ENCODE measurements around the gene ADARB2. TPM values are rescaled to one million over a fixed set of nuclear protein-coding genes. Genes with fewer than 3 reads are reported as not detected.

The ADARB2 gene
- total RNA-seq, 2 donors from 2014 or later, result 0.27 TPM; not detected in 1

DNA sequence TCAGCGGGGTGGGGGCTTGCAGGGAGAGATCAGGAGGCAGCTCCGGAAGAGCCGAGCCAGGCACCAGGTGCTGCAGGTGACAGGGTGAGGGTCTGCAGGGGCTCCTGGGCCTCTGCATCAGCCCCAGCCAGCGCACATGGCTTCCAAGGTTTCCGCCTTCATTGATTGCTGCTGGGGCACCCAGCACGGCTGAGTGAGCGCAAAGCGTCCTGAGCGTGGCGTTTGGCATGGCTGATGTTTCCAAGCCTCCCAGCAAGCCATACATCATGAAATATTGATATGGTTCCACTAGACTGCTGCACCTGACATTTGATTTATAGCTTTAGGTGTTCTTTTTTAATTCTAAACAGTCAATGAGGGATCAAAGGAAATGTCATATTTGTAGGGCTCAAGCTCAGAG is 422.1 kb downstream of the ADARB2 start:
- no peak for ATAC-seq
- intact Hi-C loops (cut with DNase I), result no loop called here
- DNase-seq, result no peak

DNA sequence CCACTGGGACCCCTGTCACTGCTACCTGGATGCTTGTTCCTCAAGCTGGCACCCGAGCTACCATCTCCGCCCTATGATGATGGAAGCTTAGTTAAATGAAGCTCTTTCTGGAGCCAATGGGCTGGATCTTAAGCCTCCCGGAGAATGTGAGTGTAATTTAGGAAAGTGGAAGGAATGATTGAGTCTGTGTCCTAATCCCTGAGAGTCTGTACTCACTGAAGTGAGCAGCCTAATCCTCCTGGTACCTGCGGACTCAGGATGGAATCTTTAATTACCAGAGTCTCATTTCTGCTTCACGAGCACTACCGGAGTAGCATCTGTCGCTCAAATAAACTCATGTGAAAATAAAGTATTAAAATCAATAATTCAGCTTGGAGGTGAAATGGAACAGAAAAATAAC is 425.6 kb downstream of the ADARB2 start:
- no peak for DNase-seq
- no peak for ATAC-seq
- intact Hi-C loops (cut with DNase I), result no loop called here

DNA sequence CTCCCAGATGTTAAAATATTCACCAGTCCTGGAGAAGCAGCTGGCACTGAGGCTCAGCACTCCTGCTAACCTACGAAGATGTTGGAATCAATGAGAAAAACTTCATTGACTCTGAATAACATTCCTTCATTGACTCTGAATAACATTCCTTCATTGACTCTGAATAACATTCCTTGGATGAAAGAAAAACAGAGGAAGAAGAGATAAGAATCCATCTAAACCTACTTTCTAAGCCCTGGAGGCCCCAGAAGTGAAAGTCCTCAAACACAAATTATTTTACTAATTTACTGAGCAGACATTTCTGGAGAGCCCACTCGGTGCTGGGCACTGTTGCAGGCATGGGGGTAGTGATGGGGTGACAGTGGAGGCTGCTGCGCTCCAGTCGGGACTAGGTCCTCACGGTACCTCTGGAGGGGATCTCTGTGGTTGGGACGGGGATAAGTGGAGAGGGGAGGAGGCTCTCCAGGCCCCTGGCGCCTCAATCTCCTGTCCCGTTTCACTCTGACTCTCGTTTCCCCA is 427.0 kb downstream of the ADARB2 start:
- DNase-seq, result no peak
- ATAC-seq, result no peak
- intact Hi-C loops (cut with DNase I), result no loop called here

DNA sequence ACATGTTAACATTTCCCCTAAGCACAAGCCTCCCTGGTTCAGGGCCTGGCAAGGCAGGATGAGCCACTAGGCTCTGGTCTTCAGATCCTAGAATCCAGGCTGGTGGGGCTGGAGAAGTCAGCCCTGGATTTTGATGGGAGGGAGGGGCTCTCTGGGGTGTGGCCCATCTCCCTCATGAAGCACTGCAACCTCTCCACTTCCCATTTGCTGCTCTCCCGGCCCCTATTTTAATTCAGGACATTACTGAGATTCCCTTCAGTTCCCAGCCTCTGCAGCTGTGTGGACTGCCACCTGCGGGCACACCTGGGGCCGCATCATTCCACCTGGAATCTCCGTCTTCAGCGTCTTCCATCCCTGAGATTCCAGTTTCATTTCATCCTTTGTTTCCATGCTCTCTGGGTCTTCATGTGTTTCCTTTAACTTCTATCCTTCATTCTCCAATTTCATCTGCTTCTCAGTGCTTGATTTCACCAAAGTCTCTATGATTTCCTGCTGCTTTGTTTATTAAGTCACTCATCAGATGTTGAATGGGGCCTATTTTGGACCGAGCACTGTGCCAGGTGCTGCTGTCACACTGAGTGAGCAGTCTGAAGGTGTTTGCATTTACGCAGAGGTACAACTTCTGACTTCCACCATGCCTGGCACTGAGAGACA is 427.6 kb downstream of the ADARB2 start:
- ATAC-seq (no peak), DNase-seq (no peak)
- intact Hi-C loops (cut with DNase I), result no loop called here

DNA sequence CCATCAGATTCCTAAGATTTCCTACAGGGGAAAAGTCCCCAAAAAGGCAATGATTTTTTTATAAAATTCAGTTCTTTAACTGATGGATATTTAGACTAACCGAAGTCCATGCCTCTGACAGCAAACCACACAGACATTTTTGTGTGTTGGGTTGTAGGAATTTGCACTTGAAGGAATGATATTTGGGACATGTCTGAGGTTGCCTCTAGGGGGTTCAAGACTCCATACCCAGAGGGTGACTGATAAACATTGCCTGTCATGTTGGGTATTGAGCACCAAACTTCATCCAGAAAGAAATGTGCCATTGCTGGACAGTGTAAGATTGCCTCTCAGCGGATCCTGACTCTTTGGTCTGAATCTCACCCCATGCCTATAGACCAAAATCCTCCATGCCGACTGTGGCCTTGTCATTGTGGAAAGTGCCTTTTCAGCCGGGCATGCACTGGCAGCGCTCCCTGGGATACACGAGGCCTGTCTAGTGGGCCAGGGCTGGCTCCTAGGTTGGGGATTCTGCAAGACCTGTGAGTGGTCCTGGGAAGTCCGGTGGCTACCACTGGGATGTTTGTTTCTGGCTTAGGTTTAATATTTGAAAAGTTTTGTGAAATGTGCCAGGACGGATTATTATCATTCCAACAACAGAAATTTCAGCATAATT is 428.2 kb downstream of the ADARB2 start:
- no peak for ATAC-seq
- no peak for DNase-seq
- intact Hi-C loops (cut with DNase I), result no loop called here

DNA sequence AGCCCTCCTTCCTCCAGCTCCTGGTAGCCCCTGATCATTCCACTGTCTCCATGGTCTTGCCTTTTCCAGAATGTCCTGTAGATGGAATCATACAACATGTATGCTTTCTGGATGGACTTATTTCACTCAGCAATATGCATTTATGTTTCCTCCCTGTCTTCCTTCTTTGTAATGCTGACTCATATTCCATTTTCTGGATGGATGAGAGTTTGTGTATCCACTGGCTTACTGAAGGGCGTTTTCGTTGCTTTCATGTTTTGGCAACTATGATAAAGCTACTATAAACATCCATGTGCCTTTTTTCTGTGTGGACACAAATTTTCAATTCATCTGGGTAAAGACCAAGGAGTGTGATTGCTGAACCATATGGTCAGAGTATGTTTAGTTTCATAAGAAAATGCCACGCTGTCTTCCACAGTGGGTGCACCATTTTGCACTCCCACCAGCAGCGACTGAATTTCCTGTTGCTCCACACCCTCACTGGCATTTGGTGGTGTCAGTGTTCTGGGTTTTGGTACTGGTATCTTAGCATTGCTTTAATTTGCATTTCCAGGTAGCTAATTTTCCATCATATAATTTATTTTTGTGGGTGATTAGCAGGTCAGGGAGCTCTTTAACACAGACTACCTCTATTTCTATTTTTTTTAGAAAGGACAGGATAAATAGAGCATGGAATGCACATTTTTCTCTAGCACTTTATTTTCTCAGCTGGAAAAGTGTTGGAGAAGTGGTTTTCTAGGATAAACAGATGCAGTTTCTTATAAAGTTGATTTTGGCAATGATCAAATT is 429.0 kb downstream of the ADARB2 start:
- intact Hi-C loops (cut with DNase I), result no loop called here
- DNase-seq (no peak), ATAC-seq (no peak)

DNA sequence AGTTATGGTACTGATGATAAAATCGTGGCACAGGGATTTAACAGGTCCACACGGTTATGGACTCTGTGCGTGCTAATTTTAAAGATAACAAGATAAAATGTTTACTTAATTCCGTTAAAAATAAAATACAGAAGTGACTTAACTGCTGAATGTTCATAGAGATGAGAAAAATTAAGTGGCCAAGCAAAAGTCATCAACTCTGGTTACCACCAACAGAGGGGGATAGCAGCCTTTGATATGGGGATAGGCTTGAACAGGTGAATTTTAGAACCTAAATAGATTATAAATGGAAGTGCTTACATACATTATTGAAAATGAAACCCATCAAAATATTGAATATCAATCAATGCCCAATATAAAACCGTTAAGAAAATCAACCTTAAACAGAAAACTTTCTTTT is 436.2 kb downstream of the ADARB2 start:
- DNase-seq (no peak), ATAC-seq (no peak)
- intact Hi-C loops (cut with DNase I), result no loop called here

DNA sequence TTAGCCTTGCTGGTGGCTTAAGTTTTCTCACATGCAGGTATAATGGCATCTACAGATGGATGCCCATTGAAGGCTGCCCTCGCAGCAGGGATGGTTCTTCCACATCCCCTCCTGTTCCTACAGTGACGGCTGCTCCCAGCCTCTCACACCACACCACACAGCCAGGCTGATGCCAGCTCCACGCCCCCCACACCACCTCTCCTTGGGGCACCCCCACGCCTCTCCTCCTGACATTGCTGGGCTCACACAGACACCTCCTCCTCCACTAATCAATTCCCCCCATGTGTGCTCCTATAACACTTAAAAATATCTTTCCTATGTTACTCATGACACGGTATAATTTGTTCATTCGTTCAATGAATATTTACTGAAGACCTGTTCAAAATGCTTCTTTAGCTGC is 437.1 kb downstream of the ADARB2 start:
- no peak for ATAC-seq
- no peak for DNase-seq
- intact Hi-C loops (cut with DNase I), result no loop called here

DNA sequence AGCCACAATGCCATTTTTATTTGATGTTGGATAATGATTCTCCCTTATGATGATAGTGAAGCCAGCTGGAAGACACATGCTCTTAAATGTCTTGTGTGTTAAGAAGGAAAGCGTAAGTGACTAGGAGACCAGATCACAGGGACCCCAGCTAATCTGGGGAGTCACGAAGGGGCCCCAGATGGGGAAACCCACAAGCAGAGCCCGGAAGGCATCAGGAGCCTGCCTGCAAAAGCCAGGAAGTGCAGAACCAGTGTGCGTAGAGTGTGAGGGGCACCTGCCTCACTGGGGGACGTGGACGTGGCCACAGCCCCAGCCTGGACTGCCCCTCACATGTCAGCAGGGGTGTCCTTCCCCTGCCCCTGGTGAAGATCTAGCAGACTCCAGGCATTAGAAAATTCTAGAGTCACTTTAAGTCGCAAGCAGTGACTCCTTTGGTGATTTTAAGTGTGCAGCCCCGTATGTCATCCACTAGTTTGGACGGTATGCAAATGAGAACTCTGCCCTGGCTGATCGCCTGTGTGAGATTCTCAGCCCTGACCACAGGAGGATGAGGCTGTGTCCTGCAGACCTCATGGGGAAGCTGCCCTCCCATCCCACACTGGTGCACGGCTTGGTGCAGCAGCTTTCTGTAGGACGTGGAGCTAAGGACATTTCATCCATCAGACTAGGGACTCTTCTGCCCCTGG is 438.1 kb downstream of the ADARB2 start:
- ATAC-seq, result no peak
- intact Hi-C loops (cut with DNase I), result no loop called here
- DNase-seq, result no peak

DNA sequence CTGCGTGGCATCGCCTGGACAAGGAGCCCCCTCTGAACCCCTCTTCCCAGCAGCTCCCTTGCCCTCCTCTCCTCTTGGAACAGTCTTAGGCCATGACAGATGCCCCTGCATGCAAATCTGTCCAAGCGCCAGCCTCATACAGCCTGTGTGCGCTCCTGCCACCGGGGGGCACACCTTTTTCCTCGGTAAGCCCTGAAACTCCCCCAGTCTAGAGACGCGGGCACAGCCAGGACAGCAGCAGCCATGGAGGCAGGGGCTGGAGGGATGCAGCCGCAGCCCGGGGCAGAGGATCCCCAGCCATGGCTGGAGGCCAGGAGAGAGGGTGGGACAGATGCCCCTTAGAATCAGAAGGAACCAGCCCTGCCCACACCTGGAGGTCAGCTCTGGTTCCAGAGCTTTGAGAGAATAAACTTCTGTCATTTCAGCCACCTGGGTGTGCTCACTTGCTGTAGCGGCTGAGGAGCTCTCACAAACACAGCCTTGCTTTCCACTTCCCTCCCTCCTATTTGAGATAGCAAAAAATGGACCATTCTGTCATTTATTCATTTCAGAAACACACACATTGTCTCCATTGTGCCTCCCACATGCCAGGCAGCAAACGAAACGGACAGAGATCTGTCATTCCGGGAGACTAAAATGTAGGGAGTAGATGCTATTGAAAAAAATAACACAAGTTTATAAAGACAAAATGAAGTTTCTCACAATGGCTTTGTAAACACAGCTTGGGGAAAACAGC is 439.6 kb downstream of the ADARB2 start:
- intact Hi-C loops (cut with DNase I), result no loop called here
- no peak for DNase-seq
- ATAC-seq, result no peak

DNA sequence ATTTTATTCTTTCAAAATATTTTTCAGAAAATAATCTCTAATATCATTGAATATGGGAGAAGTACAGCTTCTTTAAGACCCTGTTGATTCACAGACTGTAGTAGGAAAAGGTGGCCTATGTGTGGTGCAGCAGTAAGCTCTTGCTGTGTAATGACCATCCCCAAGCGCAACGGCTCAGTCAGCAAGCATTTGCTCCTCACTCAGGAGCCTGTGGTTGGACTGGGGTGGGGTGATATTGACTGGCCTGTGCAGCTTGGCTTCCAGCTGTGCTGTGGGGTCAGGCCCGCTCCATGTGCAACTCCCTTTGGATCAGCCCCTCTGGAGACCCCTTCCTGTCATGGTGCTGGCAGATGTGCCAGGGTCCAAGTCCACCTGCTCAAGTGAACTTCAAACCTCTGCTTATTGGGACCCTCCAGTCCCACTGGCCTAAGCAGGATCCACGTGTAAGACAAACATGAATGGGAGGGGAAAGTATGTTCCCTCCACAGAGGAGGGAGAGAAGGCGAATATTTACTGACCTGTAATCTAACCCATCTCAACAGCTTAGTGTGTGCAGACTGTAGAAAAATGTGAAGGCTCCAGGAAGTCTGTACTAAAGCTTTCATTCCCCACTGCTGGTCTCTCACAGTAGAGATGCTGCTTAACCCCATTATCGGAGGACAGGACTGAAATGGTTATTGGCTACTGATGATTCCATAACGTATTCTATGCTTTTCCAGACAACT is 441.4 kb downstream of the ADARB2 start:
- DNase-seq (no peak), ATAC-seq (no peak)
- intact Hi-C loops (cut with DNase I), result no loop called here

DNA sequence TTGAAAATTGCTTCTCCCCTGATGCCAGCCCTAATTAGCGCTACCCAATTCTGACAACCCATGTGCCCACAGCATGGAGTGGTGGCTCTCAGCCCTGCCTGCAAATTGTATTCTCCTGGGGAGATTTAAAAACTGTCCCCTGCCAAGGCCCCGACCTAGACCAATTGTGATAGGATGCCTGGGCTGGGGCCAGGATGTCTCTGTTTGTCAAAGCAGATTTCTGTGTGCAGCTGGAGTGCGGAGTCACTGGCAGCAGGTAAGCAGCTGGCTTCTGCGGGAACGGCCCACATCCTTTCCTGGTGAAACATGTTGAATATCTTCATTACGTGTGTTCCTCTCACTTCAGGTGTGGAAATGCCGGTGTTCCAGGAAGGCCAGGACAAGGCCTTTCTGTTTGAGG is 442.6 kb downstream of the ADARB2 start:
- no peak for ATAC-seq
- intact Hi-C loops (cut with DNase I), result no loop called here
- no peak for DNase-seq

DNA sequence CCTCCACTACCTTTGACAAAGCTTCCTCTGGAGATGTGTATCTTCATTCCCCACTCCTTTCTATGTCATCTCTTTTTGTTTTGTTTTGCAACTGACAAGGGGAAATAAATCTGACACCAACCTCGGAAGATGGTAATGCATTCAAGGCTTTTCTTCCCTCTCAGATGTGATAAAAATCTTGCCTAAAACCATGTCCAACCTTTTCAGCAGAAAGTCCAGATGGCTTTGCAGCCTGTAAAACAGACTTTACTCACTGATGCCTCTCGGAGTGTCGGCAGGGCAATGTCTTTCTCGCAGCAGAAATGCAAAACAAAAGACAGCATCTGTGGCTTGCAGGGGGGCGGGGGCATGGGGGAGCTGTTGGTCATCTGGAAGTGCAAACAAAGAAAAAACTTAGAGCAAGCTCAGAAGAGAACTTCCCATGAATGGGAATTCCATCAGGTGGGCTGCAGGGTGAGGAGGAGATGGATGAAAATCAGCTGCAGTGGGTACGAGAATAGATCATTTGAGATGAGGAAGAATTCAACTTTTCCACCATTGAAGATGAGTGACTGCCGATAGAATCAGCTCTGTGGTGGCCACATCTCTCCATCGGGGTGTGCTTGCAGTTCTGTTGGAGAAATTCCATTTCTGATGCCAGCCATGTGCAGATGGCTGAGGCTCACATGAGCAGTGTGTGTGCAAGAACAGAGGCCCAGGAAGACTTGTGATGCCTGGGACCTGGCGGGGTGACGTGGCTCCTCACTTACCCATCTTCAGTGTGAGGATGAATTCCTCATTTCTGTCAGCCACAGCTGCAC is 443.5 kb downstream of the ADARB2 start:
- intact Hi-C loops (cut with DNase I), result no loop called here
- no peak for ATAC-seq
- no peak for DNase-seq

DNA sequence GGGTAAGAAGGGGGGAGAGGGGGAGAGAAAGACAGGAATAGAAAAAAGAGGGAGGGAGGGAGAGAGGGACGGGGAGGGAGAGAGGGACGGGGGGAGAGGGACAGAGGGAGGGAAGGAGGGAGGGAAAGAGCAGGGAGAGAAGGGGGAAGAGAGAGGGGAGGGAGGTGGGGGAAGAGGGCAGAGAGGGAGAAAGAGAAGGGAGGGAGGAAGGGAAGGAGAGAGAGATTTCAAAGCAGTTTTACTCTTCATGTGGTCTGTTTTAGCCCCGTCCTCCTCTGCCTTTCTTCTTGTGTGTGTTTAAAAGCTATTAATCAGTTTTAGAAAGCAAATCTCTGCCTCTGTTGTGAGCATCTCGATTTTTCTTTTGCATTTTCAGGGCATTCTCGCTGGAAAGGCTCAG is 444.2 kb downstream of the ADARB2 start:
- intact Hi-C loops (cut with DNase I), result no loop called here
- no peak for ATAC-seq
- DNase-seq, result no peak

DNA sequence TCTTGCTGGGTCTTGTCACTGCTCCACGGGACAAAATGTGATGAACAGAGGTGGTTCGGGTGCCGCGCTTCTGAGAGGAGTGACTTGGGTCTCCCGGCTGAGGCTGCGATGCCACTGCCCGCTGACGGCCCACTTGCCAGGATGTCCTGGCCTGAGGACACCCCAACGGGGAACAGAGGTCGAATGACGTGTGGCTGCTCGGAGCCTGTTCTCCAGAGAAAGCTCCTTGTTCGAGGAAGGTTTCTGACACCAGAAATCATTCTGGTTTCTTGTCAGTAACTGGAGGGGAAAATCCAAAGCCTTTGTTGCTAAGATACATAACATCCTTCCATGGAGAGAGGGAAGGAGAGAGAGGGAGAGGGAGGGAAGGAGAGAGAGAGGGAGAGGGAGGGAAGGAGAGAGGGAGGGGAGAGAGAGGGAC is 444.7 kb downstream of the ADARB2 start:
- ATAC-seq (no peak), DNase-seq (no peak)
- intact Hi-C loops (cut with DNase I), result no loop called here

DNA sequence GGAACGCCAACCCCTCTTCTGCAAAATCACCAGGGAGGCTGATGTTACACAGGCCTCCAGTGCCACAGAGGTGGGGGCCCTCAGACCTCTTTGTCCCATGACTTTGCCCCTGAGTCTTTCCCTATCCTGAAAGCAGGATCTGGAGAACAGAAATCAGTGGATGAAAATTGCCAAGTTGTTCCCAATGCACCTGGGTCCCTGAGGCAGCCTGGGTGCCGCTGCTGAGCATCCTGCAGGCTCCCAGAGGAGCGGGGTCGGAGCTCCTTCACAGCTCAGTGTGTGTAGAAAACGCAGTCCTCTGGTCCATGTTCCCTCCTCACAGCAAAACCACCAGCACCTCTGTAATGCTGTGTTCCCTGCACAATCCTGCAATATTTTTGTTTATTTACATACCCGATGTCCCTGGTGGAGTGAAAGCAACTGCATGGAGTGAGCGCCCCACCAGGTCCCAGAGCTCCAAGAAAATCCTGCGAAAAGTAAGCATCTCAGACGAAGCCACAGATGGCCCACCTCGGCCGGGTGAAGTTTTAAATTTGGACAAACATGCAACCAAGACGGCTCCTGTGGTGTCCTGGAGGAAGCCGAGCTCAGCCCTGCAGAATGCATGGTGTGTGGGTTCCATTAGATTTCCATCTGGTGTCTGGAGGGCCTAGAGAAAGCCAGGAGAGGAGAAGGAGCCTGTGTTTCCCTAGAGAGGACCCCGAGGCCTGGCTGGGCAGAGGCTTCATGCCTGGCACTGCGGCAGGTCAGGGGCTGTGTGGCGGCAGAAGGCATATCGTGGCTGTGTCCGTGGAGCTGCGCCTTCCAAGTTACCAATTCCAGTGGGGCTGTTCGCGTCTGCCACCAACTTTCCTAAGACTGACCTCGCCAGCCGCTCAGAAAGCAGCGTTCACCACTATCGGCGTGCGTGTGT is 445.9 kb downstream of the ADARB2 start:
- ATAC-seq, result no peak
- intact Hi-C loops (cut with DNase I), result no loop called here
- no peak for DNase-seq

DNA sequence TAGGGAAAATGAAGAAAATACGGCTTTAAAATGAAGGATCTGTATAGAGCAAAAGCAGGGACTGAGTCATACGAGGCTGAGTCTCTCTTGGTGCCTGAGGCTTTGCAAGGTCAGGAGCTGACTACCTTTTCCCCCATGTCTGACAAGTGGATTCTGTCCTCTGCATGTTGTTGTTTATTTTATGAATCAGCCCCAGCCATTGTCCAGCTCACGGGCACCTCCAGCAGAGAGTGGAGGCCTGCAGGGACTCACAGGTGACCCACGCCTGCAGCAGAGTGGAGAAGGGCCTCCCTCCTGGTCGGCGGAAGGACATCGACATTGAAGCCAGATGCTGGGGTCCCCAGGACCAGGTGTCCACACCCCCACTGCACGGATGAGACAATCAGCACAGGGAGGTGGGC is 447.3 kb downstream of the ADARB2 start:
- DNase-seq (no peak), ATAC-seq (no peak)
- intact Hi-C loops (cut with DNase I), result no loop called here

Data from left cardiac atrium (tissue), 4 donors.